Kidney (tissue), 14 donors: ENCODE data around the gene EML6. TPM values are rescaled to one million over a fixed set of nuclear protein-coding genes. Genes with fewer than 3 reads are reported as not detected.

Experiments used
- DNase-seq, 5 donors: peaks; one replicate each; pipeline ENCODE4 v3.0.0-alpha.2; 2013 to 2020
- FAIRE-seq: peaks from 2 replicates; lab custom pipeline; 2012; peaks lifted over from hg19 to GRCh38; lab: Jason Lieb, UNC
- H3K27ac ChIP-seq, 2 donors: one replicate each; pipeline ENCODE4 v1.7.0; 2013; ENCODE audit warnings: low read depth in 2 of 2, low read length in 2 of 2, inconsistent platforms in 1 of 2
- H3K27me3 ChIP-seq: one replicate; pipeline ENCODE4 v1.7.1; 2013; ENCODE audit warnings: low read length, inconsistent platforms; ENCODE audit not compliant: control insufficient read depth, insufficient read depth
- H3K36me3 ChIP-seq, 3 donors: one replicate each; pipeline versions ENCODE4 v1.7.0 to v1.7.1; 2013; ENCODE audit warnings: low read length in 3 of 3, control low read depth in 1 of 3, inconsistent platforms in 1 of 3; ENCODE audit not compliant: insufficient read depth in 3 of 3, control insufficient read depth in 2 of 3
- H3K4me1 ChIP-seq, 3 donors: one replicate each; pipeline versions ENCODE4 v1.7.0 to v1.7.1; 2013; ENCODE audit warnings: low read length in 3 of 3, inconsistent platforms in 1 of 3, low read depth in 1 of 3; ENCODE audit not compliant: control insufficient read depth in 2 of 3, insufficient read depth in 2 of 3
- H3K4me3 ChIP-seq, 3 donors: one replicate each; pipeline versions ENCODE4 v1.7.0 to v1.8.1; 2013; ENCODE audit warnings: low read length in 3 of 3, control low read depth in 1 of 3, inconsistent platforms in 1 of 3
- H3K9ac ChIP-seq, 3 donors: one replicate each; pipeline versions ENCODE4 v1.7.0 to v1.7.1; 2013; ENCODE audit warnings: low read length in 3 of 3, control low read depth in 1 of 3, inconsistent platforms in 1 of 3
- H3K9me3 ChIP-seq, 3 donors: one replicate each; pipeline versions ENCODE4 v1.7.0 to v1.7.1; 2013; ENCODE audit warnings: low read length in 3 of 3, control low read depth in 1 of 3, inconsistent platforms in 1 of 3; ENCODE audit not compliant: control insufficient read depth in 2 of 3, insufficient read depth in 1 of 3
- intact Hi-C: fragments of 100-400 bp; cut with DNase I; formaldehyde crosslinking; loops from one replicate; pipeline ENCODE4 v1.11.1; 2022
- polyA plus RNA-seq: library from polyadenylated mRNA; stranded (reverse); fragments of 350-450 nt; fragmentation: Illumina TruSeq; extraction: RNeasy Lipid Tissue Mini Kit (QIAGEN cat#74804); gene quantifications from one replicate; pipeline ENCODE4 v1.2.3, GENCODE V29; 2014; ENCODE audit warnings: low read depth, low replicate concordance; ENCODE audit not compliant: insufficient read depth
- total RNA-seq: library from RNA; stranded (reverse); fragmentation: NEBNext Ultra II Directional; extraction: Animal tissue kit (Norgen Biotek cat#: 25700); gene quantifications from one replicate; pipeline ENCODE4 v1.2.1, GENCODE V29; 2021
- TF ChIP-seq, protein P1 (sequence below): IDR thresholded peaks from 3 replicates; pipeline ENCODE4 v1.5.1; 2012; ENCODE audit warnings: mild to moderate bottlenecking, moderate library complexity, borderline replicate concordance; ENCODE audit not compliant: insufficient read depth; ENCODE audit errors: extremely low read depth
- donor health status: control.
- donor health status: control.
- donor health status: control.
- donor health status: control.
- donor health status: control.
- donor health status: DM: yes; HTN: yes; CAD: no.
- donor health status: Normal renal cell carcinoma (clear cell type).

Gene EML6
- total and polyA plus RNA-seq, 2 donors from 2014 or later: 1.7 to 3.1 TPM

DNA sequence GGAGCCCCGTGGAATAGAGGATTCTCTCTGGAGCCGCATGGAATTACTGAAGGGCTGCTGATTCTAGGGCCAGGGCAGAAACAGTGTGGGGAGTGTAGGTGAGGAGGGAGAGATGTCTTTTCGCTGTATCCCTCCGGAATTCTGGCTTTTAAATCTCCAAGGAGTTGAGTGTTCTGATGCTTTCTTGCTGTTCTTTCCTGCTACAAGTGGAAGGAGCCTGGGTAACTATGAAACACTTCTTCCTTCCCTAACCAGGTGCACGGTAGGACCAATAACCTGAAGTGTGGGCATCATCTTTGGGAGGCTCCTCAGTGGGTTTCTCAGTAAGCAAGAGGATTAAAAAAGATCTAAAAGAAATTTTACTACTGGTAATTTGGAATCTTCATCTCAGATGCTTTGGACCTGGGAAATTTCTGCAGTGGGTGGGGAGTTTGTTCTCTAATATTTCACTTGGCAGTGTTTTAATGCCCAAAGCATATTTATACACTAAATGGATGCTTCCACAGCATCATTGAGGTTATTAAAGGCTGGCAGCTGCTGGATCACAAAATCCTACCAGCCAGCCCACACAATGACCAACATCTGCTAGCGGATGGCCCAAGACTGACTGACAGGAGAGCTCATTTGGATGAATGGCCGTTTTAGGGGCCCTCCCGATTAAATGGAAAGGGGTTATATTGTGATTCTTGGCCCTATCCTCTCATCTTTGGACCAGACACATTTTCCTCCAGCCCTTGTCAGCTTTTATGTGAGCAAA lies 2.1 kb downstream of the EML6 start:
- H3K9me3 ChIP-seq: no peaks in the 10 kb centered on the region
- TF ChIP-seq, protein P1, sequence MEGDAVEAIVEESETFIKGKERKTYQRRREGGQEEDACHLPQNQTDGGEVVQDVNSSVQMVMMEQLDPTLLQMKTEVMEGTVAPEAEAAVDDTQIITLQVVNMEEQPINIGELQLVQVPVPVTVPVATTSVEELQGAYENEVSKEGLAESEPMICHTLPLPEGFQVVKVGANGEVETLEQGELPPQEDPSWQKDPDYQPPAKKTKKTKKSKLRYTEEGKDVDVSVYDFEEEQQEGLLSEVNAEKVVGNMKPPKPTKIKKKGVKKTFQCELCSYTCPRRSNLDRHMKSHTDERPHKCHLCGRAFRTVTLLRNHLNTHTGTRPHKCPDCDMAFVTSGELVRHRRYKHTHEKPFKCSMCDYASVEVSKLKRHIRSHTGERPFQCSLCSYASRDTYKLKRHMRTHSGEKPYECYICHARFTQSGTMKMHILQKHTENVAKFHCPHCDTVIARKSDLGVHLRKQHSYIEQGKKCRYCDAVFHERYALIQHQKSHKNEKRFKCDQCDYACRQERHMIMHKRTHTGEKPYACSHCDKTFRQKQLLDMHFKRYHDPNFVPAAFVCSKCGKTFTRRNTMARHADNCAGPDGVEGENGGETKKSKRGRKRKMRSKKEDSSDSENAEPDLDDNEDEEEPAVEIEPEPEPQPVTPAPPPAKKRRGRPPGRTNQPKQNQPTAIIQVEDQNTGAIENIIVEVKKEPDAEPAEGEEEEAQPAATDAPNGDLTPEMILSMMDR: no peak
- peak overlapping the region in 1 of 3 donors; percentile 15 for H3K9ac ChIP-seq
- H3K36me3 ChIP-seq: no peaks in the 10 kb centered on the region
- H3K4me3 ChIP-seq: peak overlapping the region in 2 of 3 donors; percentile 10 to 52
- H3K27ac ChIP-seq: no peak overlapping the region
- intact Hi-C loops: no loop called here
- FAIRE-seq (no peak), DNase-seq (no peak)
- peaks cover 5 to 6% (median 6%) of the 10 kb centered on the region in 3 donors for H3K4me1 ChIP-seq
- H3K27me3 ChIP-seq: no peaks in the 10 kb centered on the region

DNA sequence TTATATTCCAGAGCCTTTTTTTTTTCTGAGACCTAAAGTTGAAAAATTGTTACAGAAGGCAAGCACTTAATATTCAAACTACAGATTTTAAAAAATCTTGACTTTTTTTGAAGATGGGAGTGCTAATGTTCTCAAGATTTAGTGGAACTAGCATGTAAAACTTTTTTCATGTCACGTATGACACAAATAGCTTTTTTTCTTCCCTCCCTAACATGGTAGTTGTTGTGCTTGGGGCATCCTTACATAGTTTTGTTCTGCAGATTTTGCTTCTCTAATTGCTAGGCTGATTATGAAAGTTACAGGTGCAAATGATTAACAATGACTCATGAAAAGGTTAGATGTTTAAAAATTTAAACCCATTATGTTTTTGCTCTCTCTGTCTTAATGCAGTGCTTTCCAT lies 3.0 kb downstream of the EML6 start:
- TF ChIP-seq, protein P1: no peak
- no peak for DNase-seq
- Histone ChIP-seq H3K36me3 (no peaks in the 10 kb centered on the region), H3K9ac (no peak overlapping the region), H3K27me3 (no peaks in the 10 kb centered on the region), H3K4me3 (no peak overlapping the region), H3K27ac (no peak overlapping the region), H3K9me3 (no peaks in the 10 kb centered on the region), H3K4me1 (peaks cover 5 to 6% (median 6%) of the 10 kb centered on the region in 3 donors)
- FAIRE-seq: no peak
- intact Hi-C loops: no loop called here

DNA sequence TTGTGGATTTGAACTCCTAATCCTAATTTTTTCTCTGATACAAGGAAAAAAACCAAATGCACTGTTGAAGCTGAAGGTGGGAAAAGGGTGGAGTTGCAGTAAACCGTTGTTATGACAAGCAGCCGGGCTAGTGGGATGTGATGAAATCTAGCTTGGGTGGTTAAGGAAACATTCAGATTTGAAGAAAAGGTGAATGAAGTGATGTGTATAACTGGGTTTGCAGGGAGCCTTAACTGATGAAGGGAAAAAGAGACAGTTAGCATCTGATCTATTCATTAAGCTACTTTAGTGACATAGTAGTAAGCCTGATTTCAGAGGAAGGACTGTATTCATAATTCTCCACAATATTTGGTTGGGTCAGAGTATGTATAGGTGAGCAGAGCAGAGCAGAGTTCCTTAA lies 3.5 kb downstream of the EML6 start:
- Histone ChIP-seq H3K27me3 (no peaks in the 10 kb centered on the region), H3K4me1 (peaks cover 5 to 6% (median 6%) of the 10 kb centered on the region in 3 donors), H3K9me3 (no peaks in the 10 kb centered on the region), H3K9ac (no peak overlapping the region), H3K27ac (no peak overlapping the region), H3K36me3 (no peaks in the 10 kb centered on the region), H3K4me3 (no peak overlapping the region)
- FAIRE-seq: no peak
- TF ChIP-seq, protein P1: no peak
- no peak for DNase-seq
- intact Hi-C loops: no loop called here
